Suprapubic skin (tissue), 4 donors: Measurements from ENCODE around the gene BAIAP2.

Experiments
- EP300 ChIP-seq: sonication (generic); formaldehyde crosslinking; IDR thresholded peaks from one replicate; pipeline ENCODE4 v1.6.1; 2017; ENCODE audit warnings: antibody characterized with exemption
- POLR2A ChIP-seq, 2 donors: fragments of 450-650 bp; IDR thresholded peaks; one replicate each; pipeline ENCODE4 v1.6.1; 2017; ENCODE audit warnings: antibody characterized with exemption in 2 of 2, mild to moderate bottlenecking in 2 of 2, moderate library complexity in 2 of 2
- POLR2AphosphoS5 ChIP-seq, 3 donors: sonication (generic); formaldehyde crosslinking; IDR thresholded peaks; one replicate each; pipeline ENCODE4 v1.6.1; 2017; ENCODE audit warnings: antibody characterized with exemption in 3 of 3
- TF ChIP-seq, protein P1 (sequence below), 2 donors: fragments of 200-600 bp in 1 of 2; fragments of 450-650 bp in 1 of 2; sonication (generic) in 1 of 2; IDR thresholded peaks; one replicate each; pipeline ENCODE4 v1.5.1; 2016 to 2019; ENCODE audit warnings: antibody characterized with exemption in 2 of 2, mild to moderate bottlenecking in 1 of 2, moderate library complexity in 1 of 2

DNA sequence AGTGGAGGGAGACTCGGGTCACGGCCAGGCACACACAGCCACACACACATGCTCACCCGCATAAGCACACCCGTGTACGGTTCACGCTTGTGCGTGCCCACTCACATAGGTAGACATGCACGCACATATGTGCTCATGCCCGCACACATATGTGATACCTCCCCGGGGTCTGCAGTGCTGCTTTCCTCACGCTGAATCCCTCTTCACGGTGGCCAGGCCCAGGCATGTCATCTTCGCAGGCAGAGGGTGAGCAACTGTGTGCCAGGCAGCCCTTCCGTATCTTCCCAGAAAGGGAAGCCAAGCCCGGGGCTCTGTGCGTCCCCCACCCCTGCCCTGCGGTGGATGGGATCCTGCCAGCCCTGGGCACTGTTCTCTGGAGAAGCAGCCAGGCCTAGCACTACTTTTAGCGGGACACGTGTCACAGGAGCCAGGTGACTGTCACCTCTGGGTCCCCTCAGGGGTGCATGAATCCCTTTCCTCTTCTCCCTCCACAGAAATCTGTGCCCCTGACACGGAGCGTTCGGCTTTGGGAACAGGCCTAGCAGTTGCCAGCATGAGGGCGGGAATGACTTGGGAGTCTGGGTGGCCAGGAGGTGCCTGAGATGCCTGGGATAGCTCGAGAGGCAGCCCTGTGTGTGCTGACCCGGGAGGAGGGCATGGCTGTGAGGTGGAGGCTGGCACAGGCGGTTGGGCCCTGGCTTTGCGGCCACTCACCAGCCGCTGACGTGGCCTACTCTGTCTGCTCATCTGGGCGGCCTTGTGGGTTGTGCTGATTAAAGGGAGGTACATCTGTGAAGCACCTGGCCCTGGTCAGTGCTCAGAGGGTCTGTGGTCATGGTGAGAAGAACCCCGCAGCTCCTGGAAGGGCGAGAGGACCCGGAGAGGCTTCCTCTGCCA lies 47.5 kb downstream of the BAIAP2 start:
- TF ChIP-seq, protein P1, sequence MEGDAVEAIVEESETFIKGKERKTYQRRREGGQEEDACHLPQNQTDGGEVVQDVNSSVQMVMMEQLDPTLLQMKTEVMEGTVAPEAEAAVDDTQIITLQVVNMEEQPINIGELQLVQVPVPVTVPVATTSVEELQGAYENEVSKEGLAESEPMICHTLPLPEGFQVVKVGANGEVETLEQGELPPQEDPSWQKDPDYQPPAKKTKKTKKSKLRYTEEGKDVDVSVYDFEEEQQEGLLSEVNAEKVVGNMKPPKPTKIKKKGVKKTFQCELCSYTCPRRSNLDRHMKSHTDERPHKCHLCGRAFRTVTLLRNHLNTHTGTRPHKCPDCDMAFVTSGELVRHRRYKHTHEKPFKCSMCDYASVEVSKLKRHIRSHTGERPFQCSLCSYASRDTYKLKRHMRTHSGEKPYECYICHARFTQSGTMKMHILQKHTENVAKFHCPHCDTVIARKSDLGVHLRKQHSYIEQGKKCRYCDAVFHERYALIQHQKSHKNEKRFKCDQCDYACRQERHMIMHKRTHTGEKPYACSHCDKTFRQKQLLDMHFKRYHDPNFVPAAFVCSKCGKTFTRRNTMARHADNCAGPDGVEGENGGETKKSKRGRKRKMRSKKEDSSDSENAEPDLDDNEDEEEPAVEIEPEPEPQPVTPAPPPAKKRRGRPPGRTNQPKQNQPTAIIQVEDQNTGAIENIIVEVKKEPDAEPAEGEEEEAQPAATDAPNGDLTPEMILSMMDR (IDR thresholded peaks at IDR 0.05) = no peak
- TF ChIP-seq POLR2AphosphoS5 (IDR thresholded peaks at IDR 0.05) (no peak), POLR2A (IDR thresholded peaks at IDR 0.05) (no peak), EP300 (no peak)
